Inflammatory macrophage treated with lipopolysaccharide for 1 hour (primary cell): ENCODE measurements around the gene TSPAN9.

Source experiments
- DNase-seq, 2 donors: peaks; one replicate each; pipeline ENCODE4 v3.0.0-alpha.2; 2020 to 2022

Gene TSPAN9

DNA sequence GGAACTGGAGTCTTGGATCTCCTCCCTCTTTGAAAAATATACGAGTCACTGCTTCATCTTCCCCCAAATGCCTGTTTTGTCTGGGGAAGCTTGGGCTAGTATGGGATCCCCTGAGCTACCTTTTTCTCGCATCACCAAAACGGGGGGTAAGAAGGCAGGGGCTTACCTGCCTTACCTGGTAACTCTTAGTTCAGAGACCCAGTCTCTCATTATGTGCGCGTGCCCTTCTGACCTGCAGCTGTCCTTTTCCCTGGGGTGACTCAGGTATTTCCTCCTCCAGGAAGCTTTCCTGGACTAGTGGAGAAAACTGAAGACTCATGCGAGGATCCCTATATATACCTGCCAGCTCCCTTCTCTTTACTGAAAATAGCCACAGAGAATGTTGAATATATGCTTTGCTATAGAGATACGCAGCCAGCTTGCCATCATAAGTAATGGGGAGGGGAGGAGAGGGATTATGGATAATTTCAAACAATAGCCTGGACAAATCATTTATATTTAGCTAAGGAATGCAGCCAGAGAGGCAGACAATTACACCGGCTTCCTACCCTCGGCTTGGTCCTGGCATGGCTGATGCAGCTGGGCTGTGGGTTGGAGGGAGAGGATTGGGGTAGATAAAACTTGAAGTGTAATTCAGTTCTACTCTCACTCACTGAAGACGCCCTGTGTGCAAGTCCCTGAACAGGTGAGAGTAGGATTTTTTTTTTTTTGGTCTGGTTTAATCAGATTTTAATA lies 1.1 kb downstream of the TSPAN9 start:
- DNase-seq = no peak

- no peak for DNase-seq
Measured at GRCh38 chr12:3081091-3081490, 3.9 kb downstream of the TSPAN9 start.

- no peak for DNase-seq
Measured at GRCh38 chr12:3081886-3082285, 4.7 kb downstream of the TSPAN9 start.

GRCh38 chr12:3083241-3083920 lies 6.2 kb downstream of the TSPAN9 start:
- no peak for DNase-seq

DNA sequence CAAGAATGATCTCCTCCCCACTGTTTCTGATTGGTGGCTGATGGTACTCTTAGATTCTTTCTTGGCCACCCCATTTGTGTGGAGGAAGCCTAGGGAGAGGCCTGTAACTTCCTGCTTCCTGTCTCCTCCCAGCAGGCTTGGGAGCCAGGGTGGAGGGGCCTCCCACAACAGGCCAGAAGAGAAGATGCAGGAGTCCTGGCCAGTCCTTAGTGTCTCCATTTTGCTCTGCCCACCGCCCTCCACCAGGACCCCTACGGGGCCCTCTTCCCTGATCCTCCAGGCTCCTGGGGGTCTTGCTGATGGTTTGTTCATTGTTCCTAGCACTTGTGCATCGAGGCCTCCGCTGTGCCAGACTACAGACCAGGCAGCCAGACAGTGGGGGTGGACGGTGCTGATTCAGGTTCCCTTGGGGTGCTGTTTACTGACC lies 6.8 kb downstream of the TSPAN9 start:
- no peak for DNase-seq

- no peak for DNase-seq
Measured at GRCh38 chr12:3084742-3085141, 7.6 kb downstream of the TSPAN9 start.

GRCh38 chr12:3085341-3086139 lies 8.4 kb downstream of the TSPAN9 start:
- DNase-seq = no peak

GRCh38 chr12:3086211-3086610 lies 9.0 kb downstream of the TSPAN9 start:
- no peak for DNase-seq

DNA sequence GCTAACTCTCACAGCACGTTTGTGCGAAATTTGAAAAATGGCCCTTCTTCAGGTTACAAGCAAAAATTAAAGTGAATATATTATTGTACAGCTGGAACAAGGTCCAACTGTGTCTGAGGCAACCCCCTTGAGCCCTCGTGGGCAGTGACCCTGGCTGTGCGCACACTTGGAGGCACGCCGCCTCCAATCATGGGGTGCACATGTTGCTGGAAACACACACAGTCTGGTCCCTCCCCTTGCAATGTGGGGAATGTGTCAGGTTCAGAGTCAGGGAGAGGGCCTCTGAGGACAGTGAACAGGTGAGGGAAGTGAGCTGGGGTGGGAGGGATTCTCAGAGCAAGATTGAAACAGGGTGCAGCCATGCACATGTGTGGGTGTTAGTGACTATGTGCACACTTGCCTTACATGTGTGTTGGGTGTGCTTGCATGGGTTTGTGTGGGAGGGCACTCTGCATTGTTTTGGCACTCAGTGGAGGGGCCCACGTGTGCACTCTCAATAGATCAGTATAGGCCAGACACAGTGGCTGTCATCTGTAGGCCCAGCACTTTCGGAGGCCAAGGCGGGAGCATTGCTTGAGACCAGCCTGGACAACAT lies 9.6 kb downstream of the TSPAN9 start:
- no peak for DNase-seq

- no peak for DNase-seq
Measured at GRCh38 chr12:3087758-3088650, 10.8 kb downstream of the TSPAN9 start.

GRCh38 chr12:3089588-3089987 lies 12.4 kb downstream of the TSPAN9 start:
- DNase-seq = no peak

DNA sequence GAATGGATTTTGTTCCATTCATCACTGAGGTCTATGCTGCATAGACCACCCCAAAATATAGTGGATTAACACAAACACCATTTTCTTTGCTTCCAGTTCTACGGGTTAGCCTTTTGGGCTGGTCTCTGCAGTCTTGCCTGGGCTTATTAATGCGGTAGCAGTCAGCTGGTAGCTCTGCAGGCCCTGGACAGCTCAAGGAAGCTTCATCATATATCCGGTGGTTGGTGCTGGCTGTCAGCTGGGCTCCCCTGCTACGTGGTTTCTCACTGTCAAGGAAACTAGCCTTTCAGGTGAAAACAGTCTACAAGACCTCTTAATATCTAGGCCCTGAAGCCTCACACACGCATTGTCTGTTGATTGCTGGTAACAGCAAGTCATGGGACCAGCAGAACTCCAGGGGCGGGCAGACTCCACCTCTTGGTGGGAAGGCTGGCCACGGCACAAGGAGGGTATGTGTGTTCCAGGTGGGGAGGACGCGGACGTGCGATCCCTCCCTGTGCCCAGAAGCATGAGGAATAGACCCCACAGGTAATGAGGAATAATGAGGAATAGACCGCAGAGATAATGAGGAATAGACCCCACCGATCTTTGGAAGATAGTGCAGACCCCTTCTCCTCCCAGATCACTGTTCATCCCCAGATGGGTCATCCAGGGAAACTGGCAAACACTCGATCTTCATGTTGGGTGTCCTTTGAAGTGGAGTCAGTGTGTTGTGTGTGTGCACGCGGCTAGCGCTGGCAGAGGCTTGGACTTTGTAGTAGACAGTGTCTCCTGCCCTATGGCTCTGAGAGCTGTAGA lies 13.3 kb downstream of the TSPAN9 start:
- no peak for DNase-seq

- no peak for DNase-seq
Measured at GRCh38 chr12:3091038-3091319, 13.8 kb downstream of the TSPAN9 start.

DNA sequence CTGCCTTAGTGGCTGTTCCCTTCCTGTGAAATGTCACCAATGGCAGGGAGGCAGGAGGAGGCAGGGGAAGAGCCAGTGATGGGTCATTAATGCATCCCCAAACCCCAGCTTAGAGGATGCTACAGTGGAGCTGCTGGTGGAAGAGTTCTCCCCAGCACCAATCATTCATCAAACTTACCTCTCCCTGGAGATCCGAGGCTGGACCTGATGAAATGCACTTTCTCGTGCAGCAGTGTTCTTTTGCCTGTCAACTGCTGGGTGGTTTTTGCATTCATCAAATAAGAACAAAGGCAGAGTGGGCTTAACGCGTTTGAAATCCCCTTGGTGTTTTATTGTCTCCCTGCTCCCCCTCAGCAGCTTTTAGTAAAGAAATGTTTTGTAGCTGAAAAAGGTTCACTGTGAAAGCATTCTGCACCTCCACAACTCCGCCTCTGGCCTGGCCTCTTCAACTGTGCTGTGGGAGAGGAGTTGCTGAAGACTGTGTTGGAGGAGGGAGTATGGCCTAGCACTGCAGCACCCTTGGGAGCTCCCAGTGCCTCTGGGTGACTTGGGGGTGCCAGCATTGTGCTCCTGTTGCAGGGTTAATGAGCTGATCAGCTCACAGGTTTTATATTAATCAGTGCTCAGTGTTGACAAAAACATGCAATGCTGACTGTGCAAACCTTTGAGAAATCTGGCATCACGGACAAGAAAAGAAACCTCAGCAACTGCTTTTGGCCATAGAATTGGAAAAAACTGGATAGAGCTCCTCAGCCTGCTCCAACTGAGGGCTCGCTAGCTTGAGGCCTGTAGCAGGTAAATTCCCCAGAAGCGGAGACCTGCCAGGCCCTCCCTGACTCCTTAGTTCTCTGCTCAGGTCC lies 14.4 kb downstream of the TSPAN9 start:
- no peak for DNase-seq

GRCh38 chr12:3092764-3093163 lies 15.6 kb downstream of the TSPAN9 start:
- DNase-seq = no peak

DNA sequence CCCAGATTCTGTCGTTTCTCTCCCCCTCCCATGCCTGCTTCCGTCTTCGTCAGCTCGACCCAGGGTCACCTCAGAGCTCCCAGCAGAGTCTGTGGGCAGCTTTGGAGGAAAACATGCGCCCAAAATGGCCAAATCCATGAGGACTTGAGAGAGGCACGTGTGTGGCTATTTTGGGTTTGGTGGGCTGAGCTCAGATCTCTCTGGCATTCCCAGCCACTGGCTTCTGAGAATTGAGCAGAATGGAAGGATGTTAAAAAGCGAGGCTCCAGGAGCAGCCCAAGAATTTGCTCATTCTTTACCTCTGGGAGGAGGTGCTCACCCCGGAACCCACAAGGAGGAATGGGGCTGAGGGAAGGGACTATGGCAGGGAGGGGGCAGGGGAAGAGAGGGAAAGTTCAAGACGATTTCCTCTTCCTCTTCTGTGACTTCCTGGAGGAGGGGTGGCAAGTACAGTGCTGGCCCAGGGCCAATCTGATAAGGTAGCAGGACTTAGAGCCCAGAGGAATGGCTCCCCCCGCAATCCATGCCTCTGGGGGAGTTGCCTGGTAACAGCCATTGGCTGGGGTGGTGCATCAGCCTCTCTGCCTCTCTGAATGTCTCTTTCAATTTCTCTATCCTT lies 20.1 kb downstream of the TSPAN9 start:
- no peak for DNase-seq

- no peak for DNase-seq
Measured at GRCh38 chr12:3097836-3098235, 20.7 kb downstream of the TSPAN9 start.

DNA sequence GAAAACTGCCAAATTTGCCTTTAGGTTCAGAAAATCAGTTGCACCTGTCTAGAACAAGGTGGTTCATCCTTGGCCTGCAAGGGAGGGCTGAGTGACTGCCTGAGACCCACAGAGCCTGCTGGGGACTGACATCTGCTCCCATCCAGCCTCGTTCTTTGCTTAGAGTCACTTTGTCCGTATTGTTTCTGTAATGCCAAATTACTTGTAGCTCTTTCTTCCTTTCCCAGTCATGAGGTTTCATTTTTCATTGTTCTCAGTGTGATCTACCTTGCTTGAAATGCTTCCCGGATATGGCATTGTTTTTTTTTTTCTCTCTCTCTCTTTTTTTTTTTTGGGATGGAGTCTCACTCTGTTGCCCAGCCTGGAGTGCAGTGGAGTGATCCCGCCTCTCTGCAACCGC lies 21.3 kb downstream of the TSPAN9 start:
- DNase-seq = no peak

DNA sequence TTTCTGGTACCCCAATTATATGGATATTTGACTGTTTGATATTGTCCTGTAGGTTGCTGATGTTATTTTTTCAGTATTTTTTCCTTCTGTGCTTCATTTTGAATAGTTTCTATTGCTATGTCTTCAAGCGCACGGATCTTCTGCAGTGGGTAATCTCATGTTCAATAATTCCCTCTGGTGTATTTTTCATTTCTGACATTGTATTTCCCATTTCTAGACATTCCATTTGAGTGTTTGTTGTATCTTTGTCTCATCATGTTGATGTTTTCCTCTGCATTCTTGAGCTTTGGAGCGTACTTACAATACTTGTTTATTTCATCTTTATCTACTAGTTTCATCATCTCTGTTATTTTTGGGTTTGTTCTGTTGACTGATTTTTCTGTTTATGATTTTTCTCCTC lies 22.0 kb downstream of the TSPAN9 start:
- DNase-seq = no peak

- DNase-seq = no peak
Measured at GRCh38 chr12:3101309-3102024, 24.3 kb downstream of the TSPAN9 start.
